Limb (tissue), 2 donors: Measurements from ENCODE around the gene SORT1.

Experiments
- DNase-seq, 2 donors: peaks; one replicate each; pipeline ENCODE4 v3.0.0-alpha.2; 2016; ENCODE audit errors: extremely low spot score in 2 of 2

Gene SORT1

DNA sequence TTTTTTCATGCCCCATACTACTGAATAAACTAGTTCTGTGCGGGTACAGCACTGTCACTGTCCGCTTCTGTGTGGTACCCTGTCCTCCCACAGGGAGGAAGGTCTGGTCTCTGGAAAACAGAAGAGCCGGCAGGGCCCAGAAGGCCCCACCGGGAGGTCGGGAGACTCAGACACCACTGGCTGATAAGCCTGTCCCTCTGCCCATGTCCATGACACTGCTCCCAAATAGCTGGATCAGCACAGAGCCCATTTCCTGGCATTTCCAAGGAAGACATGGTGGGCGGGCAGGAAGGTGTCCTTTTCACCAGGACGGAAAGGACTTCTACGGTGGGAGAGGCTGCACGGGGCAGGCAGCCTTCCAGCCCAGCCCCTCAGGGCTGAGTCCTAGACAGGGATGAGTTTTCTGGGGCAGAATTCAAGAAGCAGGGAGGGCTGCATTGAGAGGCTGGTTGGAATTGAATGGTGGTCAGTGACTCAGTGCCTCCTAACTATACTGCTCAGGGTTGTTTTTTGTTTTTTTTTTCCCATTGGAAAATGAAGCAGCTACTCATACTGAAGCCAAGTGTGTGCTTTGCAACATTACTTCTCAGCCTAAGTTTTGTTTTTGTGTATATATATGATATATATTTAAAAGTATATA lies 121.9 kb downstream of the SORT1 start:
- peak in 1 of 2 donors; percentile 24 for DNase-seq

DNA sequence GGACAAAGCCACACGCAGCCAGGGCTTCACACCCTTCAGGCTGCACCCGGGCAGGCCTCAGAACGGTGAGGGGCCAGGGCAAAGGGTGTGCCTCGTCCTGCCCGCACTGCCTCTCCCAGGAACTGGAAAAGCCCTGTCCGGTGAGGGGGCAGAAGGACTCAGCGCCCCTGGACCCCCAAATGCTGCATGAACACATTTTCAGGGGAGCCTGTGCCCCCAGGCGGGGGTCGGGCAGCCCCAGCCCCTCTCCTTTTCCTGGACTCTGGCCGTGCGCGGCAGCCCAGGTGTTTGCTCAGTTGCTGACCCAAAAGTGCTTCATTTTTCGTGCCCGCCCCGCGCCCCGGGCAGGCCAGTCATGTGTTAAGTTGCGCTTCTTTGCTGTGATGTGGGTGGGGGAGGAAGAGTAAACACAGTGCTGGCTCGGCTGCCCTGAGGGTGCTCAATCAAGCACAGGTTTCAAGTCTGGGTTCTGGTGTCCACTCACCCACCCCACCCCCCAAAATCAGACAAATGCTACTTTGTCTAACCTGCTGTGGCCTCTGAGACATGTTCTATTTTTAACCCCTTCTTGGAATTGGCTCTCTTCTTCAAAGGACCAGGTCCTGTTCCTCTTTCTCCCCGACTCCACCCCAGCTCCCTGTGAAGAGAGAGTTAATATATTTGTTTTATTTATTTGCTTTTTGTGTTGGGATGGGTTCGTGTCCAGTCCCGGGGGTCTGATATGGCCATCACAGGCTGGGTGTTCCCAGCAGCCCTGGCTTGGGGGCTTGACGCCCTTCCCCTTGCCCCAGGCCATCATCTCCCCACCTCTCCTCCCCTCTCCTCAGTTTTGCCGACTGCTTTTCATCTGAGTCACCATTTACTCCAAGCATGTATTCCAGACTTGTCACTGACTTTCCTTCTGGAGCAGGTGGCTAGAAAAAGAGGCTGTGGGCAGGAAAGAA lies 122.9 kb downstream of the SORT1 start:
- peak in 1 of 2 donors; percentile 44 for DNase-seq

DNA sequence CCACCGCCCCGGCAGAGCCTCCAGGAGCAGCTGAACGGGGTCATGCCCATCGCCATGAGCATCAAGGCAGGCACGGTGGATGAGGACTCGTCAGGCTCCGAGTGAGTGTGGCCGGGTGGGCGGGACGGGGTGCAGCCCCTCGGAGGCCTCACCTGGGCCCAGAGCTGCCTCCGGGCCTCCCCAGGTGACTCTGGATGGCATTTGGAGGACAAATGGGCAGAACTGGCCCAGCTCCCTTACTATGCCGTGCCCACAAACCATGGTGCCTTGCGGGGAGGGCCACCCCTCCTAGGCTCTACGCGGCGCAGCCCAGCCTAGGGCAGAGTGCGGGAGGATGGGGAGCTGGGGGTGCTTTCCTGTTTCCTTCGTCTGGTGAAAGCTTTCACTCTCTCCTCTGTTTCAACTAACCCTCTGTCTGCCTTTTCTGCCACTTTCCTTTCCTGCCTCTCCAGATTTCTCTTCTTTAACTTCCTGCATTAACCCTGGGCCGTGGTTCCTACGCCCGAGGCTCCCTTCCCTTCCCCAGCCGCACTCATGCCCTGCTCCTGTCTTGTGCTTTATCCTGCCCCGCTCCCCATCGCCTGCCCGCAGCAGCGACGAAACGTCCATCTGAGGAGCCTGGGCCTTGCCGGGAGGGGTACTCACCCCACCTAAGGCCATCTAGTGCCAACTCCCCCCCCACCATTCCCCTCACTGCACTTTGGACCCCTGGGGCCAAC lies 124.0 kb downstream of the SORT1 start:
- DNase-seq: peak in 1 of 2 donors; percentile 30

DNA sequence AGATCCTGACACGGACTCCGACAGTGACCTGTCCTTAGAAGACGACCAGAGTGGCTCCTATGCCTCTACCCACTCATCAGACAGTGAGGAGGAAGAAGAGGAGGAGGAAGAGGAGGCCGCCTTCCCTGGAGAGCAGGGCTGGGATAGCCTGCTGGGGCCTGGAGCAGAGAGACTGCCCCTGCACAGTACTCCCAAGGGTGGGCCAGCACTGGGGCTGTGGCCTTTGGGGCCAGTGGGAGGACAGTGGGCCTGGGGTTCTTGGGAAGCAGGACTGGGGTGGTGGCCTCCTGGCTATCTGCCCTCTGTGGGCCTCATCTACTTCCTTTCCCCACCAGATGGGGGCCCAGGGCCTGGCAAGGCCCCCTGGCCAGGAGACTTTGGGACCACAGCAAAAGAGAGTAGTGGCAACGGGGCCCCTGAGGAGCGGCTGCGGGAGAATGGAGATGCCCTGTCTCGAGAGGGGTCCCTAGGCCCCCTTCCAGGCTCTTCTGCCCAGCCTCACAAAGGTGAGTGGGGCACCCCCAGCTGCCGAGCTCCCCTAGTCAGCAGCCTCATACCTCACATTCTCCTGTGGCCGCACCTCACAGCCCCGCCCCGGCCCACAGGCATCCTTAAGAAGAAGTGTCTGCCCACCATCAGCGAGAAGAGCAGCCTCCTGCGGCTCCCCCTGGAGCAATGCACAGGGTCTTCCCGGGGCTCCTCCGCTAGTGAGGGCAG lies 124.7 kb downstream of the SORT1 start:
- peak in 1 of 2 donors; percentile 31 for DNase-seq

DNA sequence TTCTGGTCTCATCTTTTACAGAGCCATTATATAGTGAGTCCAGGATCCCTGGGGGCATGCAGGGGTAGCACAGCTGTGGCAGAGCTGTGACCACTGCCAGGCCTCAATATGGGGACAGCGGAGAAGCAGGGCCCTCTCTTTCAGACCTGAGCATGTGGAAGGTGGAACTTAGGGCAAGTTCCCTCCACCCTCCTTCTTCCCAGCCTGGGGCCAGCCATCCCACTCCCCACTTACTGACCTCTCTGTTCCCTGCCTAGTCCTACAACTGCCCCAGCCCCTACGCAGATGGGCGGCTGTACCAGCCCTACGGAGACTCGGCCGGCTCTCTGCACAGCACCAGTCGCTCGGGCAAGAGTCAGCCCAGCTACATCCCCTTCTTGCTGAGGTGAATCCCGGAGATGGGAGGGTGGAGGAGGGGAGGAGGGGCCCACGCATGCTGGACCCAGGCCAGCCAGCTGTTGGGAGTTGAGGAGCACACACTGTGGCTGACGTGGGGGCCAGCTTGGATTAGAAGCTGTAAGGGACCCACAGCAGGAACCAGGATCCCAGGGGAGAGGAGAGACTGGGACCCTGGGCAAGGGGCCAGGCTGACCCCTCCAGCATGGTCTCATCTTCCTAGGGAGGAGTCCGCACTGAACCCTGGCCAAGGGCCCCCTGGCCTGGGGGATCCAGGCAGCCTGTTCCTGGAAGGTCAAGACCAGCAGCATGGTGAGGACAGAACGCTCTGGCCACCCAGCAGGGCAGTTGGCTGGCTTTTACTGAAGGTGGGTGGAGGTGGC lies 125.5 kb downstream of the SORT1 start:
- DNase-seq: peak in 1 of 2 donors; percentile 40

DNA sequence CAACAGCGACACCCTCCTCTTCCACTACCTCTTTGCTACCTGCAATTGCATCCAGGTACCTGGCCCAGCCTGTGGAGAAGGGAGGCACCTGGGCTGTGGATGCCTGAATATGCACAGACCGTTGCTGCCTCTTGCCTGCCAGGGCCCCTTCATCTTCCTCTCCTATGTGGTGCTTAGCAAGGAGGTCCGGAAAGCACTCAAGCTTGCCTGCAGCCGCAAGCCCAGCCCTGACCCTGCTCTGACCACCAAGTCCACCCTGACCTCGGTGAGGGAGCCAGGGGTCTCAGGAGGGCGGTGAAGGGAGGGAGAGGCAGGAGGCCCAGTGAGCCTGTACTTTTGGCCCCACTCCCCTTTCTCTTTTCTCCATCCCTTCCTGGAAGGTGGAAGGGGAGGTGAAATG lies 126.3 kb downstream of the SORT1 start:
- no peak for DNase-seq

DNA sequence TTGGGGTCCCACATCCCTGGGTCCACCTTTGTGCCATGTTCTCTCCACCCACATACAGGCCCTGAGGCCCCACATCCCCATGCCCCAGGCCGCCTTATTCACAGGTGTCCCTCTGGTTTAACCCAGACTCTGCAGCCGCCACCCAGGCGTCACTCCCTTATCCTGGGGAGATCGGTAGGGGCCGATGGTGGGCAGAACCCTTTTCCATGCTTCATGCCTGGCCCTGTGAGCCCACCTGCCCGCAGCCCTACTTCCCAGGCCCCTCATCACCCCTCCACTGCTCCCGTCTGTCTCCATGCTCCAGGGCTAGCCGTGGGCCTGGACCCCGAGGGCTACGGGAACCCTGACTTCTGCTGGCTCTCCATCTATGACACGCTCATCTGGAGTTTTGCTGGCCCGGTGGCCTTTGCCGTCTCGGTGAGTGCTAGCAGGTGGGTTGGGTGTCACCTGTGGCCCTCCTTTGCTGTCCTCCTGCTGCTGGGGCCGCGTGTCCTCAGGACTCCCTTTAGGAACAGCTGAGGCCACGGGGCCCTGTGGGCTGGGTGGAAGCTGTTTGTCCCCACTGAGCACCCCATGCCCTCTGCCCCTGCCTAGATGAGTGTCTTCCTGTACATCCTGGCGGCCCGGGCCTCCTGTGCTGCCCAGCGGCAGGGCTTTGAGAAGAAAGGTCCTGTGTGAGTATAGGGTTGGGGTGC lies 126.9 kb downstream of the SORT1 start:
- peak in 1 of 2 donors; percentile 22 for DNase-seq

DNA sequence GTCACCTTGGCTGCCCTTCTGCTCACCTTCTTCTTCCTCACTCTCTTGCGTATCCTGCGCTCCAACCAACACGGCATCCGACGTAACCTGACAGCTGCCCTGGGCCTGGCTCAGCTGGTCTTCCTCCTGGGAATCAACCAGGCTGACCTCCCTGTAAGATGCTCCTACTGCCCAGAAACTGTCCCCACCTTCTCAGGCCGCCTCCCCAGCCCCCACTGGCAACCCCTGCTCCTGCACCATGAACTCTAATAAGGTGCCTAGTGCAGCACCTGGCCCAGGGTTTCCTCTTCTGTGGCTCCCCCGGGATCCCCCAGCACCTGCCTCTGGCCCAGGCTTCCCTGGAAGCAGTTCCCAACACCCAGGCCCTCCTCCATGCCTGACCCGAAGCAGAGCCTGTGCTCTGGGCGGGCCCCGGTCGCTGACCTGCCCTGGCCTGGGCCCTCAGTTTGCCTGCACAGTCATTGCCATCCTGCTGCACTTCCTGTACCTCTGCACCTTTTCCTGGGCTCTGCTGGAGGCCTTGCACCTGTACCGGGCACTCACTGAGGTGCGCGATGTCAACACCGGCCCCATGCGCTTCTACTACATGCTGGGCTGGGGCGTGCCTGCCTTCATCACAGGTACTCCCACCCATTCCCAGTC lies 127.6 kb downstream of the SORT1 start:
- DNase-seq: peak in 1 of 2 donors; percentile 21

DNA sequence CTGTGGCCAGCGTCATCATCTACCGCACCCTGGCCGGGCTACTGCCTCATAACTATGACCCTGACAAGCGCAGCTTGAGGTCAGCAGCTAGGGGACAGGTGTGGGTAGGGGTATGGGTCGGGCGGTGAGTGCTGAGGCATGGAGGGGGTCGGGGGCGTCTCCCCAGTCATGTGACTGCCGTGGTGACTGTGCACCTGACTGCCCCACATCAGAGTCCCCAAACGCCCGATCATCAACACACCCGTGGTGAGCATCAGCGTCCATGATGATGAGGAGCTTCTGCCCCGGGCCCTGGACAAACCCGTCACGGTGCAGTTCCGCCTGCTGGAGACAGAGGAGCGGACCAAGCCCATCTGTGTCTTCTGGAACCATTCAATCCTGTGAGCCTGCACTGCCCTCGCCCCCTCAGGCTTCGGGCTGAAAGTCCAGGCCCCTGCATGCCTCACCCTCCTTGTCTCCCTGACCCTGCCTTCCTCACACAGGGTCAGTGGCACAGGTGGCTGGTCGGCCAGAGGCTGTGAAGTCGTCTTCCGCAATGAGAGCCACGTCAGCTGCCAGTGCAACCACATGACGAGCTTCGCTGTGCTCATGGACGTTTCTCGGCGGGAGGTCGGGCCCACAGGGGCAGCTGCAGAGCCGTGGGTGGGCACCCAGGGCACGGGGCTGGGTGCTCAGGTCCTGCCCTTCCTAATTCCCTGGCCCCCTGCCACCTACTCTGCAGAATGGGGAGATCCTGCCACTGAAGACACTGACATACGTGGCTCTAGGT lies 128.3 kb downstream of the SORT1 start:
- DNase-seq: no peak

DNA sequence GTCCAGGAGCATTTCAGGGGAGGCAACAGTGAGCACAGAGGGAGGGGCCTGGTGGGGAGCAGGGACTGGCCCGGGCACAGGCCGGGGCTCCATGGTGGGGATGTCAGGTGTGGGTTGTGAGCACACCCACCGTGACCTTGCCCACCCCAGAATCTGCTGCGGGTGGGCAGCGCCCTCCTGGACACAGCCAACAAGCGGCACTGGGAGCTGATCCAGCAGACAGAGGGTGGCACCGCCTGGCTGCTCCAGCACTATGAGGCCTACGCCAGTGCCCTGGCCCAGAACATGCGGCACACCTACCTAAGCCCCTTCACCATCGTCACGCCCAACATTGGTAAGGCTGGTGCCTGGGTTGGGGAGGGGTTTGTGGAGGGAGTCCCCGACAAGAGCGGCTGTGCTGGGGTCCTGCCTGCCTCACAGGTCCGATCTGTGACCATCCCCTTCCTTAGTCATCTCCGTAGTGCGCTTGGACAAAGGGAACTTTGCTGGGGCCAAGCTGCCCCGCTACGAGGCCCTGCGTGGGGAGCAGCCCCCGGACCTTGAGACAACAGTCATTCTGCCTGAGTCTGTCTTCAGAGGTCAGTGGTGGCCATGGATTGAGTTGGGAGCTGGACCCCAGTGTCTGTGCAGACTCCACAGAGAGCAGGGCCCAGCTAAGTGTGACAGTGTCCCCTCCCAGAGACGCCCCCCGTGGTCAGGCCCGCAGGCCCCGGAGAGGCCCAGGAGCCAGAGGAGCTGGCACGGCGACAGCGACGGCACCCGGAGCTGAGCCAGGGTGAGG lies 129.1 kb downstream of the SORT1 start:
- DNase-seq: peak in 1 of 2 donors; percentile 23

DNA sequence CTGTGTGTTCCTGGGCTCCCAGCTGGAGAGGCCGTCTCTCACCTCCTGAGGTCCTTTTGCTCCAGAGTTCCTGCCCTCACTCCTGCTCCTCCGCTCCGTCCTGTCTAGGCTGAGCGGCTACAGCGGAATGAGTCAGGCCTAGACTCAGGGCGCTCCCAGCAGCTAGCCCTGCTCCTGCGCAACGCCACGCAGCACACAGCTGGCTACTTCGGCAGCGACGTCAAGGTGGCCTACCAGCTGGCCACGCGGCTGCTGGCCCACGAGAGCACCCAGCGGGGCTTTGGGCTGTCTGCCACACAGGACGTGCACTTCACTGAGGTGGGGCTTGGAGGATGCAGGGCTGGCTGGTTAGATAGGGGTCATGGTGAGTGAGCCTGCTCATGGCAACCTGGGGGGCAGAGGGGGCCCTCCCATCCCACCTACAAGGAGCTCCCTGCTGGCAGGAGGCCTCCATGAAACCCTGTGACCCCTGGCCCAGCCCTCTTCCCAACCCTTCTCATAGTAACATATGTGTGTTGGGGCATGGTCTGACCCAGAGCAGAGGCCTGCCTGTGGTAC lies 129.9 kb downstream of the SORT1 start:
- DNase-seq: peak in 1 of 2 donors; percentile 26

DNA sequence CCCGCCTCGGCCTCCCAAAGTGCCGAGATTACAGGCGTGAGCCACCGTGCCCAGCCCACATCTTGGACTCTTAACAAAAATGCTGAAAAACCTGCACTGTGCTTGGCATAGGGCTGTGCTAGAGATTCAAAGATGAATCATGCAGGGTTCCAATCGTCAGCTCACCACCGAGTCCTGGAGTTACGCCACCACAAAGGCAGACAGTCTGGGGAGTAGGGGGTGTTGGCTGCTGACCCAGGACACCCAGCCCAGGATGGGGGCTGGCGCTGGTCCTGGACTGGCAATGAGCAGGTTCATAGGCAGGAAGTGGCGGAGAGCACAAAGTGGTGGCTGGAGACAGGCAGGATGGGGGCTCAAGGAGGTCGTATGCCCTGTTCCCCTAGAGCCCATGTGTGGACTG lies 130.8 kb downstream of the SORT1 start:
- DNase-seq: peak in 1 of 2 donors; percentile 26

DNA sequence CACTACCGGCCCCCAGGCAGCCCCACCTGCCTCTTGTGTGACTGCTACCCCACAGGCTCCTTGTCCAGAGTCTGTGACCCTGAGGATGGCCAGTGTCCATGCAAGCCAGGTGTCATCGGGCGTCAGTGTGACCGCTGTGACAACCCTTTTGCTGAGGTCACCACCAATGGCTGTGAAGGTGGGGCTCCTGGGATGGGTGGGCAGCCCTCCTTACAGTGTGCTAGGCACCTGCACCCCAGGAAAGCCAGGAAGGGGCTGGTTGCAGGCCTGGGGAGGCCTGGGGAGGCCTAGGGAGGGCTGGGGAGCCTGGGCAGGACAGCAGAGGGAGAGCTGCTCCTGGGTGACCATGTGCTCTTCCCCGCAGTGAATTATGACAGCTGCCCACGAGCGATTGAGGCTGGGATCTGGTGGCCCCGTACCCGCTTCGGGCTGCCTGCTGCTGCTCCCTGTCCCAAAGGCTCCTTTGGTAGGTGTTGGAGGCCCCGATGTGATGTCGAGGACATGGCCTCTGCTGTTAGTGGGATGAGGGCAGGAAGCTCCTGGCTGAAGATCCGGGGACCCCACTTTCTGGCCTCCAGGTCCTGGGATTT lies 131.9 kb downstream of the SORT1 start:
- no peak for DNase-seq

DNA sequence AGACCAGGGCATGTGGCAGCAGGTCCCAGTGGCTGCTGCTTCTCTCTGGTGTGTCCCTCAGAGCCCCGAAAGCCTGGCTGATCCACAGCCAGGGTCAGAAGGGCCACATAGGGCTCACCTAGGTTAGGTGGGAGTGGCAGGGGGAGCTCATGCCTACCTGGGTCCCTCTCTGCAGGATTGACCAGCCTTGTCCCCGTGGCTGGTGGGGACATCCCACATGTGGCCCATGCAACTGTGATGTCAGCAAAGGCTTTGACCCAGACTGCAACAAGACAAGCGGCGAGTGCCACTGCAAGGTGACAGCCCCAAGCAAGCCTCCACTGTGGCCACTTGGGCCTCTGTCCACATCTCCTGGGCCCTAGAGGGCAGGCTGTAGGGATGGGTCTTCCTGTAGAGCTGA lies 132.7 kb downstream of the SORT1 start:
- no peak for DNase-seq

DNA sequence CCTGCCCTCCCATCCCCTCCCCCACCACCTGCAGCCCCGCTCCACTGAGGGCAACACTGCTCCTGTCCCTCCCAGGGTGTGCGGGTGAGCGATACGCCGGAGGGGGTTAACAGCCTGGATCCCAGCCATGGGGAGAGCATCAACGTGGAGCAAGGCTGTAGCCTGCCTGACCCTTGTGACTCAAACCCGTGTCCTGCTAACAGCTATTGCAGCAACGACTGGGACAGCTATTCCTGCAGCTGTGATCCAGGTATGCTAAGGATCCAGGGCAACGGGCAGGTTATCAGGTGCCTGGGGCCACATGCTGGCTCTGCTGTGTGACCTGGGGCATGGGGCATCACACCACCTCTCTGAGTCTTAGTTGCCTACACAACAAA lies 133.4 kb downstream of the SORT1 start:
- no peak for DNase-seq

DNA sequence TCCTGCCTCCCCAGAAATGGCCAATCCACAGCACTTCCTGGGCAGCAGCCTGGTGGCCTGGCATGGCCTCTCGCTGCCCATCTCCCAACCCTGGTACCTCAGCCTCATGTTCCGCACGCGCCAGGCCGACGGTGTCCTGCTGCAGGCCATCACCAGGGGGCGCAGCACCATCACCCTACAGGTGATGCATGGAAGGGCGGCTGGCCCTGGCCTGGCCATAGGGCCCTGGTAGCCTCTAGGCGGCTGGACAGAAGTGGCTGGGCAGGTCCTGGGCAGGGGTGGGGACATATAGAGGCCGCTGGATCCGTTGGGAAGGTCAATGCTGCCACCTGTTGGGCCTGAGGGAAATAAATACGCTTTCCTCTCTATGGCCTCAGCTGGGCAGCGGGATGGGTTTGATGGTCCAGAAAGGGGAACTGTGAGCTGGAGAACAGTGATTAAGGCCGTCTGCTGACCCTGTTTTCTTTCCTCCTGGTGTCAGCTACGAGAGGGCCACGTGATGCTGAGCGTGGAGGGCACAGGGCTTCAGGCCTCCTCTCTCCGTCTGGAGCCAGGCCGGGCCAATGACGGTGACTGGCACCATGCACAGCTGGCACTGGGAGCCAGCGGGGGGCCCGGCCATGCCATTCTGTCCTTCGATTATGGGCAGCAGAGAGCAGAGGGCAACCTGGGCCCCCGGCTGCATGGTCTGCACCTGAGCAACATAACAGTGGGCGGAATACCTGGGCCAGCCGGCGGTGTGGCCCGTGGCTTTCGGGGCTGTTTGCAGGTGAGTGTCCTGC lies 133.9 kb downstream of the SORT1 start:
- DNase-seq: peak; percentile 55 to 84

DNA sequence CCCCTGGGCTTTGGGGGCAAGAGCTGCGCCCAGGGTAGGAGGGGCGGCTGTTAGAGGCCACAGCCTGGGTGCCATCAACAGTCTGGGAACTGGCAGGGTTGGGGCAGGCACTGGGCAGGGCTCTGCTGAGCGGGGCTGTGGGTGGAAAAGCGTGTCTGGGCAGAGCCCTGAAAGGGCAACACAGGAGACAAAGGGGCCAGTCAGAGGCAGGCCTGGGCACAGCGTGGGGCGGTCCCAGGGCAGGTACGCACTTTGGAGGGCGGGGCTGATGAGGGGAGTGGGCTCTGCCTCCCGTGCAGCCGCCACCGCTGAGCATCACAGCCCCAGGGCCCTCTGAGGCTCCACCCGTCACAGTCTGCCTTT lies 134.5 kb downstream of the SORT1 start:
- DNase-seq: no peak
